Mucosa of descending colon (tissue), 3 donors: ENCODE measurements around the gene MAP9. TPM values are rescaled to one million over a fixed set of nuclear protein-coding genes. Genes with fewer than 3 reads are reported as not detected.

ENCODE experiments used
- ATAC-seq: fragments of 200-7000 bp; cut with Tn5 transposase; one replicate; pipeline ENCODE4 v1.9.1; 2020; ENCODE audit warnings: mild to moderate bottlenecking, moderate library complexity
- DNase-seq, 3 donors: peaks; one replicate each; pipeline ENCODE4 v3.0.0-alpha.2; 2020
- H3K36me3 ChIP-seq: fragments of 200-600 bp; one replicate; pipeline ENCODE4 v1.8.0; 2021; ENCODE audit warnings: low read depth, mild to moderate bottlenecking
- H3K4me1 ChIP-seq: fragments of 200-600 bp; one replicate; pipeline ENCODE4 v1.8.0; 2021; ENCODE audit warnings: low read depth, mild to moderate bottlenecking
- H3K4me3 ChIP-seq: fragments of 200-600 bp; one replicate; pipeline ENCODE4 v1.8.0; 2021; ENCODE audit warnings: mild to moderate bottlenecking
- H3K9me3 ChIP-seq: fragments of 200-600 bp; one replicate; pipeline ENCODE4 v1.8.0; 2021; ENCODE audit warnings: mild to moderate bottlenecking
- CTCF ChIP-seq: fragments of 200-600 bp; IDR thresholded peaks from one replicate; pipeline ENCODE4 v1.8.0; 2022; ENCODE audit warnings: antibody characterized with exemption, mild to moderate bottlenecking
- intact Hi-C, 2 donors: fragments of 100-400 bp; cut with DNase I in 1 of 2; cut with micrococcal nuclease in 1 of 2; formaldehyde crosslinking; loops; one replicate each; pipeline versions ENCODE4 v1.11.0 to v1.11.1; 2022; cut with DNase I, micrococcal nuclease
- total RNA-seq, 3 donors: library from RNA; stranded (reverse); fragmentation: NEBNext Ultra II Directional in 2 of 3; extraction: Animal tissue kit (Norgen Biotek cat#: 25700) in 2 of 3; gene quantifications; one replicate each; pipeline versions ENCODE4 v1.2.1 to v1.2.4, GENCODE V29; 2021 to 2023
- donor health status: DM: no; HTN: no; CAD: no; lungs with moderate emphysema.
- donor health status: DM: no; HTN: no; CAD: no.
- donor health status: DM: no; HTN: yes; CAD: no.

The MAP9 gene
- total RNA-seq, 3 donors from 2014 or later = 0.75 to 11.7 (median 2.1) TPM

GRCh38 chr4:155400893-155401292, 24.1 kb upstream of the MAP9 start:
- H3K36me3 ChIP-seq = no peaks in the 10 kb centered on the region
- TF ChIP-seq CTCF = no peak
- H3K4me1 ChIP-seq = no peaks in the 10 kb centered on the region
- no peak for ATAC-seq
- no peak for DNase-seq
- no peaks in the 10 kb centered on the region for H3K9me3 ChIP-seq
- intact Hi-C loops = no loop called here
- H3K4me3 ChIP-seq = no peak overlapping the region

DNA sequence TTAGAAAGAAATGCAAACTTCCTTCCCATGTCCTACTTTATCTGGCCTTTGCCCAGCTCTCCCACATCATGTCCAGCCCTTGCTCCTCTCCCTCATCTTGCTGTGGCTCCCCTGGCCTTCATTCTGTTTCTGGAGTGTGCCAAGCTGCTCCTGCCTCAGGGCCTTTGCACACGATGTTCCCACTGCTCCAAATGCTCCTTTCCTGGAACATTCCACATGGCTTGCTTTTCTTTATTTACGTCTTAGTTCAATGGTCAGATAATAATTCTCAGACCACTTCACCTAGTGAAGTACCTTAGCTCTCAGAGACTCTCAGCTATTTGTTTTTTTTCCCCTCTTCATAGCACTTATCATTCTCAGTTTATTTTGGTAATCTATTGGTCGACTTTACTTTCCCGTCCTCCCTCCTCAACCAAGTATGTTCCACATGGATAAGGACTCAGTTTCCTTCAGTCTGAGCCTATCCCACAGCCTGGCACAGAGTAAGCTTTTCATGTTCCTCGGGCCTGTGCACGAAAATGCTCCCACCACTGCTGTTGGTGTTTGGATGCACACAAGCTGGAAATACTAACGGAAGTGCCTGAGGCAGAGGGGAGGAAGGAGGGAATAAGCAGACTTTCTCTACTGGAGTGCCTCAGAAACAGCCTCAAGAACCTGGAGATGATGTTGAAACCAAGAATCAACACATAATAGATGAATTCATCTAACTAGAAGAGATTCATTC, 23.4 kb upstream of the MAP9 start:
- no peak for ATAC-seq
- H3K36me3 ChIP-seq = no peaks in the 10 kb centered on the region
- no peaks in the 10 kb centered on the region for H3K9me3 ChIP-seq
- TF ChIP-seq CTCF = no peak
- no peaks in the 10 kb centered on the region for H3K4me1 ChIP-seq
- intact Hi-C loops = no loop called here
- no peak overlapping the region for H3K4me3 ChIP-seq
- no peak for DNase-seq

DNA sequence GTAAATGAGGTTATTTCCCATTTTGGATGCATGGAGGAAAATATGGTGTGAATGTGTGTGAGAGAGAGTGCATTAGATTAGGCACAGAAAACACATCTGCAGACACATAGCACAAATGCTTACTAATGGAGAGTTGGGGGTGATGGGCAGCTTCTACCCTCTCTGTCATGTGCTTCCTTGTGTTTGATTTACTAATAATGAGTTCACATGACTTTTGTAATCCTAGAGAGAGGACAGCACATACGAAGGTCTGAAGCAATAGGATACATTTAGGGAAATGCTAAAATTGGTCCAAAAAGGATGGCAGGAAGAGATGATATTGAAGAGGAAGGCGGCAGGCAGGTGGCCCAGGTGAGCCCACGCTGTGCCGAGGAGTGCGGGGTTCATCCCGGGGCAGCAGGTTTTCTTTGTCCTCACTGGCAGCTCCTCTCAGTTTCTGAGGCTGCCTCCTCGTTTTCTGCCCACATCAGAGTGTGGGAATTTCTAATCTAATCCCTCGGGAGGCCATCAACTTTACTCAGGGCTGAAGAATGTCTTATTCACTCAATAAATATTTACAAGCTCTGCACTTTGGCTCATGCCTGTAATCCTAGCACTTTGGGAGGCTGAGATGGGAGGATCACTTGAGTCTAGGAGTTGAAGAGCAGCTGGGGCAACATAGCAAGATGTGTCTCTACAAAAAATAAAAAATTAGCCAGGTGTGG, 15.9 kb upstream of the MAP9 start:
- intact Hi-C loops = no loop called here
- no peaks in the 10 kb centered on the region for H3K36me3 ChIP-seq
- no peak overlapping the region for H3K4me3 ChIP-seq
- no peak for ATAC-seq
- TF ChIP-seq CTCF = no peak
- DNase-seq = no peak
- H3K4me1 ChIP-seq = no peaks in the 10 kb centered on the region
- H3K9me3 ChIP-seq = no peaks in the 10 kb centered on the region

DNA sequence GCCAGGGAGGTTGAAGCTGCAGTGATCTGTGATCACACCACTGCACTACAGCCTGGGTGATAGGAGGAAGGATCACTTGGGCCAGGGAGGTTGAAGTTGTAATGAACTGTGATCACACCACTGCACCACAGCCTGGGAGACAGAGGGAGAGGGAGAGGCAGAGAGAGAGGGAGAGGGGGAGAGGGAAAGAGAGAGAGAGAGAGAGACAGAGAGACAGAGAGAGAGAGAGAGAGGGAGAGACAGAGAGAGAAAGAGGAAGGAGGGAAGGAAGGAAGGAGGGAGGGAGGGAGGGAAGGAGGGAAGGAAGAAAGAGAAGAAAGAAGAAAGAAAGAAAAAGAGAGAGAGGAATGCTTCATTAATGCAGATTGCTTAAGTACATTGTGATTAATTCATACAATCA, 15.2 kb upstream of the MAP9 start:
- H3K36me3 ChIP-seq = no peaks in the 10 kb centered on the region
- DNase-seq (no peak), ATAC-seq (no peak)
- intact Hi-C loops = no loop called here
- H3K4me1 ChIP-seq = no peaks in the 10 kb centered on the region
- no peak for TF ChIP-seq CTCF
- no peaks in the 10 kb centered on the region for H3K9me3 ChIP-seq
- H3K4me3 ChIP-seq = no peak overlapping the region

DNA sequence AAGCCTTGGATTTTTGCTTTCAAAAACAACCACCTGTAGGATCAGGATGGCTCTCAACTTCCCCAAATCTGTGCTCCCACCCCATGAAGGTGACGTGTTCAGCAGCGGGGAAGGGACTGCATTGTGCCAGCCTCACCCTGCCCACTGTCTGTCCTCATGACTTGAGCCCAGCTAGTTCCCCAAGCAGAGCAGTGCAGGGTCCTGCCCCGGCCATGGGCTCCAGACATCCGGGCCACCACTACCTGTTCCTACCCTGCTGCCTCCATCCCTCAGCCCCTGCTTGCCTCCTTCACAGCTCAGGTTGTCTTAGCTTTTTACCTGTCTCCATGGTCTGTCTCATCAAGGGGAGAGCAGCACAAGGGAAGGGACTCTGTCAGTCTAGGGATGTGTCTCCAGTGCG, 11.4 kb upstream of the MAP9 start:
- no peak for TF ChIP-seq CTCF
- intact Hi-C loops = no loop called here
- no peak for ATAC-seq
- no peak for DNase-seq
- no peaks in the 10 kb centered on the region for H3K36me3 ChIP-seq
- no peak overlapping the region for H3K4me3 ChIP-seq
- no peaks in the 10 kb centered on the region for H3K9me3 ChIP-seq
- no peaks in the 10 kb centered on the region for H3K4me1 ChIP-seq
